ENCODE data around the gene RNF215.
A peak's percentile ranks its signal among the peaks of the same experiment; 100 is the strongest.
"Not testable (repeated sequence)": the region's sequence is repeated elsewhere in the genome, so short reads cannot be mapped to it uniquely, and the experiment has no call there.

The RNF215 gene

DNA sequence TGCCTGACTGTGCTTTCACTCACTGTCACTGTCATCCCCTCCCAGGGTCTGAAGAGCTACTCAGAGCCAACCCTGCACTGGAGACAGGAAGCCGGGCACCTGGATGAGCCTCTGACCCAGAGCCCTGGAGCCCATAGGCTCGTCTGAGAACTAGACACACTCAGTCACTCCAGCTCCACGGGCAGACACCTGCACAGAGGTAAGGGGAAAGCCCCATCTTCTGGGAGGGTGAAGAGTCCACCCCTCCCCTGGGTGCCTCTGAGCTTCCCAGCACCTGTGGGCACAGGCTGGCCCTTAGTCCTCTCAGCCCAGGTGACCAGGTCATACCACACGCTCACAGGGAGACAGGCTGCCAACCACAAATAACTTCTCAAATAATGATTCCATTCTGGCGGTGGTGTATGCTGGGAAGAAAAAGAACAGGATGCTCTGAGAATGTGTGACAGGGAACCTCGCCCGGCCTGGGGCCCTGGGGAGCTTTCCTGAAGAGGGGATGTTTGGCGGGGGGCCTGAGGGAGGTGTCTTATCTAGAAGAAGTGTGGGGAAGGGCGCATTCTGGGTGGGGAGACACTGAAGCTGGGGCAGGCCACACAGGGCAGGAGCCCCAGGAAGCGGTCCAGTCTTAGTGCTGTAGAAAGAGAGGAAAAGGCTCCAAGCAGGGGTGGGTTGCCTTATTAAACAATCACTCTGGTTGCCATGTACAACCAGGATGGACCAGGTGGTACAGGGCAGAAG lies 25.1 kb downstream of the RNF215 start:
- no peak for DNase-seq (ENCODE audit: low read depth)

DNA sequence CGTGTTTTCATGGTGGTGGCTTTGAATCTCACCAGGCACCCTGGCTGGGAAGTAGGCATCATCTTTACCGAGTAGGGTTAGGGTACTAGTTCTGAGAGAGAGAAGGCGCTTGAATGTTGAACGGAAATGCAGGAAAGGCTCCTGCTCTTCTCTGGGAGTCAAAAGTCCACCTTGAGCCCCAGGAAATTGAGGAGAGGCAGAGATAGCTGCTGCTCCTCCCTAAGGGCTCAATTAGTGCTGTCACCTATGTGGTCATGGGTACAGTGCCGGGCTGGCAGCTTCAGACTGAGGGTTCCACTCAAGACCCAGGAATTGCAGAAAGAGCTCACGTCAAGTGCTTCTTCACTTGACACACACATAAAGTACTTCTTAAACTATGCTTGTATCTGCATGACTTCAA lies 28.7 kb downstream of the RNF215 start:
- no peak for DNase-seq (ENCODE audit: low read depth)

GRCh38 chr22:30357650-30358215 lies 29.5 kb downstream of the RNF215 start:
- no peak for DNase-seq (ENCODE audit: low read depth)

- no peak for DNase-seq (ENCODE audit: low read depth)
These were observed 30.0 kb downstream of the RNF215 start for GRCh38 chr22:30357236-30357570.

GRCh38 chr22:30356449-30357235 lies 30.6 kb downstream of the RNF215 start, which contains the start of the genes CCDC157 and SF3A1:
CCDC157 (plus strand) TSS chr22:30357007; CDS start chr22:30366001, 8,994 bp downstream.
SF3A1 (minus strand) TSS chr22:30356894; CDS start chr22:30356792, 102 bp downstream.
- peak; percentile 71 for DNase-seq (ENCODE audit: low read depth)

DNA sequence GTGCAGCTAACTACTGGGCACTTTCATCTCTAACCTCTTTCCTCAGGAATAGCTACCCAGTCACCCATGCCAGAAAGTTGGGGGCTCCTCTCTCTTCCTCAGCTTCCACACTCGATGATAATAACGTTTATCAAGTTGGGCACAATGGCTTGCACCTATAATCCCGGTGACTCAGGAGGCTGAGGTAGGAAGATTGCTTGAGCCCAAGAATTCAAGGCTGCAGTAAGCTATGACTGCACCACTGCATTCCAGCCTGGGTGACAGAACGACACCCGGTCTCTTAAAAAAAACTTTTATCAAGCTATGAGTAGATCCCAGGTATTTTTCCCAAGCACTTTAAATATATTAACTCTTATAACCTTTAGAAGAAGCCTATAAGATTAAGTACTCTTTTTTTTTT lies 32.6 kb downstream of the RNF215 start:
- no peak for DNase-seq (ENCODE audit: low read depth)

DNA sequence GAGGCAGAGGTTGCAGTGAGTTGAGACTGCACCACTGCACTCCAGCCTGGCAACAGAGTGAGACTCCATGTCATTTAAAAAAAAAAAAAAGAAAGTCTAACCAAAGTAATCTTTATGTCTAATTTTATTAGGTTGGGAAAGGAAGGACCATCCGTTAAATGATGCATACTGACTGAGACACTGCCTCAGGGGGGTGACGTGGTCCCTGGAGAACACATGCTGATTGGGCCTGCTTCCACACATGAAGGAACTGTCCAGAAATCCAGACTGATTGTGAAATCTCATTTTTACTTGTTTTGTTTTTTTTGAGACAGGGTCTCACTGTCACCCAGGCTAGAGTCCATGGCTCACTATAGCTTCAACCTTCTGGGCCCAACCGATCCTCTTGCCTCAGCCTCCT lies 36.0 kb downstream of the RNF215 start:
- no peak for DNase-seq (ENCODE audit: low read depth)

DNA sequence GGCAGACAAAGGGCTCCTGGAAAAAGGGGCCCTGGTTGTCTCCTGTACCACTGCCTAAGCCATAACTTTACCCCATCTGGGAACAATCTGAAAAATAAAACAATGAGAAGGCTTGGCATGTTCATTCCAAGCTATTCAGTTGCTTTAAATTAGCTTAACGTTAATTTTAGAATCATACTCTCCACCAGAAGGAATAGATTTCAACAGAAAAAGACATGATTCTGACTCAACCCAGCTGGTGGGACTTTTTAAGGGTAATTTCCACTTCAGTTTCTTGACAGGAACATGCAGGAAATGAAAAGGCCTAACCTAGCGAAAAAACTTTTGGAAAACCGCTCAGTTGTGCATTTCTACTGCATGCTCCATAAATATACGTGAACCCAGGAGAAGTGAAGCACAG lies 38.4 kb downstream of the RNF215 start:
- DNase-seq (ENCODE audit: low read depth) = no peak

- DNase-seq (ENCODE audit: low read depth) = no peak
These were observed 38.8 kb downstream of the RNF215 start for GRCh38 chr22:30348404-30348803.

GRCh38 chr22:30347255-30347892 lies 39.8 kb downstream of the RNF215 start:
- DNase-seq (ENCODE audit: low read depth) = no peak

GRCh38 chr22:30344447-30345200 lies 42.6 kb downstream of the RNF215 start:
- no peak for DNase-seq (ENCODE audit: low read depth)

DNA sequence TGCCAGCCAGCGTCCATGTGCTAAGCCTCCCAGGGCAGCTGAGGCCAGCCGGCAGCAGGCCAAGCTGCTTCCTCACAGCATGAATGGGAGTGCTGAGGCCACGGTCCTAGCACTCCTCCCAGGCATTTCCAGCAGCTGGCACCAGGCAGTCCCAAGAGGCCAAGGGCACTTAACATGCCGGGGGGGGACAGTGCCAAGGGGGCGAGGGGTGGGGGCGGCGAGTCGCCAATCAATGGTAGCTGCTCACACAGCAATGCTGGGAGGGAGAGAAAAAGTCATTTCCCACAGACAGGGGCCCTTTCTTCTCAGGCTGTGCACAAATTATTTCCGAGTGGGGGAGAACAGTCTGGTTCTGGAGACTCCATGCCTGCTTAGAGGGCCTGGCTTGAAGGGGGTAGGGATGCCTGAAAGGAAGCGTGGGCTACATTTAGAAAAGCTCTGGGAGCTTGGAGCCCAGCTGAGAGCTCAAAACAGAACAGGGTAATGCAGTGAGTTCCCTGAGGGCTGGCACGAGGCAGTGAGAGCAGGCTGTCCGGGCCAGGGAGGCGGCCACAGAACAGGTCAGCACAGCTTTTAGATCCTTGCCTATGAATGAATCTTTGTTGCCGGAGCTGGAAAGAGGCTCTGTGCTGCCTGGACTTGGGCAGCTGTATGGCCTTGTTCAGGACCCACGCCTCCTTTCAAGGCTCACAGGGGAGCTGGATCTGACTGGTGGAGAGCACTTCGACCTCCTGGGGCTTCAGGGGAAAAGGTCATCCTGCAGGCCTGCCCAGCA lies 46.1 kb downstream of the RNF215 start:
- DNase-seq (ENCODE audit: low read depth) = no peak

GRCh38 chr22:30338802-30339201 lies 48.4 kb downstream of the RNF215 start:
- DNase-seq (ENCODE audit: low read depth) = no peak

- DNase-seq (ENCODE audit: low read depth) = not testable (repeated sequence)
These were observed 48.9 kb downstream of the RNF215 start for GRCh38 chr22:30338341-30338740.

GRCh38 chr22:30337461-30337778 lies 49.8 kb downstream of the RNF215 start:
- no peak for DNase-seq (ENCODE audit: low read depth)

GRCh38 chr22:30336752-30337460 lies 50.3 kb downstream of the RNF215 start:
- no peak for DNase-seq (ENCODE audit: low read depth)

DNA sequence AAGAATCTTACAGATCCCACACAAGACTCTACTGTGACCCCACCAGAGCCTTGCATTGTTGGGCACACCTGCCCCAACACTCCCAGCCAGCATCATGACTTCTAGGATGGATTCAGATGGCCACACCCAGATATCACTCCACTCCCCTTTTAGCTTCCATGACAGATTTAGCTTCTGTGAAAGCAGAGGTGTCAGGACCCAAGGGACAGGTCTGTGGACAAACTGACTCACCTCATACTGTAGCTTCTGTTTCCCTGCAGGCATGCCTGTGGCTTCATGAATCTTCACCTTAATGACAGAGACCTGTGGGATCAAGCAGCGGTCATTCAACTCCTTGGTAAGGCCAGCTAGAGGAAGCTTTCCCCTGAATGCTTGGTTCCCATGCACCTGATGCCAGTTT lies 52.0 kb downstream of the RNF215 start:
- no peak for DNase-seq (ENCODE audit: low read depth)

- no peak for DNase-seq (ENCODE audit: low read depth)
These were observed 52.6 kb downstream of the RNF215 start for GRCh38 chr22:30334646-30335045.

GRCh38 chr22:30333707-30334087 lies 53.5 kb downstream of the RNF215 start:
- no peak for DNase-seq (ENCODE audit: low read depth)

DNA sequence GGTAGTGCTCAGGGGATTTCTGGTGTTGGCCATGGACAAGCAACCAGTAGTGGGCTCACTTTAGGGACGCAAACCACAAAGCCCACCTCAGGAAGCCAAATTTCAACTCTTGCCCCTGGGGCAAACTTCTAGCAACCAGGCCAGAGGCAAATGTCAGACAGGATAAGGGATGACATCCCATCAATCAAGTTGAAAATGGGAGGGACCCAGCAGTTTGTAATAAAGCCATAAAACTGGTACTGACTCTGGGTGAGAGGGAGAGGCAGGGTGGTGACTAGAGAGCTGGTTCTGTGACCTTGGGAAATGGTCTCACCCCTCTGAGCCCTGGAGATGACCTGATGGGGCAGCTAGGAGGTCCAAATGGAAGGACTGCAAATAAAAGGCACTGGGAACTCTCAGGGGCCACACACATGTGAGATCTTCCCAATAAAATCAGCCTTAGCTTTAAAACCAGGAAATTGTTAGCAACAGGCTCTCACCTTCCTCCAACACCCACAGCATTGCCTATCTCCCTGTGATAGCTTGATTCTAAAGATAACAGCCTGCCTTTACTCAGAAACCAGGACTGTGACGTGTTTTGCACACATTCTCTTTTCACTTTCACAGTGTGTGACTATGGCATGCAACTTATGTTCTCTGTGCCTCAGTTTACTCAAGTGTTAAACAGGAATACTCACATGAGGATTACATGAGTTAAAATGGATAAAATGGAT lies 54.1 kb downstream of the RNF215 start:
- DNase-seq (ENCODE audit: low read depth) = no peak

Data from CMK (cell line).